ENCODE results near the gene SMOC2.

SMOC2 gene

GRCh38 chr6:168624540-168624939 is 183.6 kb downstream of the SMOC2 start:
- Histone ChIP-seq H3K79me2 (ENCODE audit: low read length) (no peaks in the 10 kb centered on the region), H3K9ac (ENCODE audit: low read length) (no peak overlapping the region), H3K36me3 (replicated peaks; ENCODE audit: low read depth, low read length) (no peaks in the 10 kb centered on the region), H3K4me1 (ENCODE audit: low read length) (no peaks in the 10 kb centered on the region), H3K4me3 (ENCODE audit: low read length) (no peak overlapping the region), H3K27ac (ENCODE audit: low read length) (no peak overlapping the region), H3K27me3 (ENCODE audit: low read depth, low read length) (no peaks in the 10 kb centered on the region), H2AFZ (ENCODE audit: low read depth, low read length) (no peak overlapping the region), H3K4me2 (ENCODE audit: low read length) (no peak overlapping the region), H3K9me3 (ENCODE audit: insufficient read depth, low read length) (0 out of 2 replicates have a peak, but pooled peaks cover 3% of the 10 kb centered on the region), H4K20me1 (ENCODE audit: insufficient read depth, low read length) (no peaks in the 10 kb centered on the region)
- no peak for TF ChIP-seq CTCF (IDR thresholded peaks at IDR 0.05; ENCODE audit: low read depth, low read length)
- TF ChIP-seq EZH2phosphoT487 (IDR thresholded peaks at IDR 0.05; ENCODE audit: low read depth), result no peak

GRCh38 chr6:168624948-168625347 is 184.0 kb downstream of the SMOC2 start:
- Histone ChIP-seq H3K27ac (ENCODE audit: low read length) (no peak overlapping the region), H3K9ac (ENCODE audit: low read length) (no peak overlapping the region), H3K4me1 (ENCODE audit: low read length) (no peaks in the 10 kb centered on the region), H3K36me3 (replicated peaks; ENCODE audit: low read depth, low read length) (no peaks in the 10 kb centered on the region), H3K27me3 (ENCODE audit: low read depth, low read length) (no peaks in the 10 kb centered on the region), H4K20me1 (ENCODE audit: insufficient read depth, low read length) (no peaks in the 10 kb centered on the region), H3K9me3 (ENCODE audit: insufficient read depth, low read length) (0 out of 2 replicates have a peak, but pooled peaks cover 3% of the 10 kb centered on the region), H3K4me3 (ENCODE audit: low read length) (no peak overlapping the region), H3K4me2 (ENCODE audit: low read length) (no peak overlapping the region), H2AFZ (ENCODE audit: low read depth, low read length) (no peak overlapping the region), H3K79me2 (ENCODE audit: low read length) (no peaks in the 10 kb centered on the region)
- TF ChIP-seq CTCF (IDR thresholded peaks at IDR 0.05; ENCODE audit: low read depth, low read length) (no peak), EZH2phosphoT487 (IDR thresholded peaks at IDR 0.05; ENCODE audit: low read depth) (no peak)

GRCh38 chr6:168625602-168626001 is 184.6 kb downstream of the SMOC2 start:
- Histone ChIP-seq H3K9ac (ENCODE audit: low read length) (no peak overlapping the region), H3K4me2 (ENCODE audit: low read length) (no peak overlapping the region), H4K20me1 (ENCODE audit: insufficient read depth, low read length) (no peaks in the 10 kb centered on the region), H3K4me1 (ENCODE audit: low read length) (no peaks in the 10 kb centered on the region), H3K27ac (ENCODE audit: low read length) (no peak overlapping the region), H2AFZ (ENCODE audit: low read depth, low read length) (no peak overlapping the region), H3K4me3 (ENCODE audit: low read length) (no peak overlapping the region), H3K79me2 (ENCODE audit: low read length) (no peaks in the 10 kb centered on the region), H3K9me3 (ENCODE audit: insufficient read depth, low read length) (0 out of 2 replicates have a peak, but pooled peaks cover 3% of the 10 kb centered on the region), H3K36me3 (replicated peaks; ENCODE audit: low read depth, low read length) (no peaks in the 10 kb centered on the region), H3K27me3 (ENCODE audit: low read depth, low read length) (no peaks in the 10 kb centered on the region)
- no peak for TF ChIP-seq CTCF (IDR thresholded peaks at IDR 0.05; ENCODE audit: low read depth, low read length)
- TF ChIP-seq EZH2phosphoT487 (IDR thresholded peaks at IDR 0.05; ENCODE audit: low read depth), result no peak

- TF ChIP-seq CTCF (IDR thresholded peaks at IDR 0.05; ENCODE audit: low read depth, low read length) (no peak), EZH2phosphoT487 (IDR thresholded peaks at IDR 0.05; ENCODE audit: low read depth) (no peak)
- H3K27me3 ChIP-seq (ENCODE audit: low read depth, low read length), result no peaks in the 10 kb centered on the region
- H3K4me1 ChIP-seq (ENCODE audit: low read length), result no peaks in the 10 kb centered on the region
- no peak overlapping the region for H3K4me3 ChIP-seq (ENCODE audit: low read length)
- no peak overlapping the region for H3K9ac ChIP-seq (ENCODE audit: low read length)
- H3K4me2 ChIP-seq (ENCODE audit: low read length), result no peak overlapping the region
- H3K79me2 ChIP-seq (ENCODE audit: low read length), result no peaks in the 10 kb centered on the region
- H3K36me3 ChIP-seq (replicated peaks; ENCODE audit: low read depth, low read length), result no peaks in the 10 kb centered on the region
- H2AFZ ChIP-seq (ENCODE audit: low read depth, low read length), result no peak overlapping the region
- 0 out of 2 replicates have a peak, but pooled peaks cover 2% of the 10 kb centered on the region for H3K9me3 ChIP-seq (ENCODE audit: insufficient read depth, low read length)
- no peaks in the 10 kb centered on the region for H4K20me1 ChIP-seq (ENCODE audit: insufficient read depth, low read length)
- no peak overlapping the region for H3K27ac ChIP-seq (ENCODE audit: low read length)
These were observed 185.1 kb downstream of the SMOC2 start for GRCh38 chr6:168626046-168626602.

All from OCI-LY3 (cell line).